HEK293T (cell line): ENCODE data around the gene PRRT4.

Experiments used
- ARNT ChIP-seq: fragments of 450-650 bp; IDR thresholded peaks from 2 replicates; pipeline ENCODE4 v1.6.1; 2017; ENCODE audit warnings: mild to moderate bottlenecking
- ELF4 ChIP-seq: fragments of 450-650 bp; IDR thresholded peaks from 2 replicates; pipeline ENCODE4 v1.6.1; 2017; ENCODE audit warnings: antibody characterized with exemption
- SP1 ChIP-seq: fragments of 450-650 bp; IDR thresholded peaks from 2 replicates; pipeline ENCODE4 v1.6.1; 2017

- no peak for TF ChIP-seq ARNT
- TF ChIP-seq SP1, result no peak
- TF ChIP-seq ELF4, result no peak
Observed at GRCh38 chr7:128352636-128353035, 8.9 kb downstream of the PRRT4 start.
